HEK293 (cell line): Measurements from ENCODE around the gene DOCK9.

ENCODE experiments used
- CTCF ChIA-PET: fragments of 350-600 bp; formaldehyde crosslinking; extraction: SDS; loops from one replicate; lab custom pipeline; 2021; ENCODE audit warnings: antibody characterized with exemption; lab: Yijun Ruan, JAX
- POLR2A ChIA-PET: fragments of 300-600 bp; formaldehyde crosslinking; extraction: SDS; loops from one replicate; lab custom pipeline; 2020; ENCODE audit warnings: antibody characterized with exemption, inconsistent platforms; lab: Yijun Ruan, JAX
- H3K27ac ChIP-seq: fragments of 200-500 bp; sonication (Bioruptor generic); 2 replicates; pipeline ENCODE4 v1.5.1; 2014; ENCODE audit warnings: low read depth, low read length, control low read depth, inconsistent platforms; ENCODE audit errors: extremely low read depth
- H3K36me3 ChIP-seq, 2 experiments: fragments of 200-500 bp in 1 of 2; sonication (Bioruptor generic) in 1 of 2; 1 replicate in 1 of 2; 2 replicates in 1 of 2; pipeline ENCODE4 v1.5.1; 2014 to 2017; ENCODE audit warnings: inconsistent platforms in 2 of 2, low read length in 2 of 2; ENCODE audit not compliant: control insufficient read depth in 2 of 2, insufficient read depth in 1 of 2
- H3K4me1 ChIP-seq: fragments of 200-500 bp; sonication (Bioruptor generic); 2 replicates; pipeline ENCODE4 v1.5.1; 2014; ENCODE audit warnings: mild to moderate bottlenecking, low read length, inconsistent platforms; ENCODE audit not compliant: control insufficient read depth, insufficient read depth
- H3K4me3 ChIP-seq: 2 replicates; pipeline ENCODE4 v1.5.1; 2011; ENCODE audit warnings: low read depth, mild to moderate bottlenecking, control low read depth, low read length, moderate library complexity
- H3K9me3 ChIP-seq: fragments of 200-500 bp; sonication (Bioruptor generic); 2 replicates; pipeline ENCODE4 v1.5.1; 2014; ENCODE audit warnings: low read depth, low read length, inconsistent platforms; ENCODE audit not compliant: control insufficient read depth, insufficient read depth
- ATF2 ChIP-seq: fragments of 450-650 bp; formaldehyde crosslinking; IDR thresholded peaks from 2 replicates; pipeline ENCODE4 v1.5.1; 2016; ENCODE audit warnings: missing biosample characterization, missing genetic modification characterization, low read depth
- EGR2 ChIP-seq: fragments of 450-650 bp; formaldehyde crosslinking; IDR thresholded peaks from 2 replicates; pipeline ENCODE4 v1.5.1; 2016; ENCODE audit warnings: low read depth, missing biosample characterization, missing genetic modification characterization
- SCRT1 ChIP-seq: fragments of 450-650 bp; formaldehyde crosslinking; IDR thresholded peaks from 2 replicates; pipeline ENCODE4 v1.5.1; 2016; ENCODE audit warnings: missing biosample characterization, missing genetic modification characterization, borderline replicate concordance
- TRIM28 ChIP-seq: IDR thresholded peaks from 2 replicates; pipeline ENCODE4 v1.6.1; 2011; ENCODE audit warnings: low read length, control low read depth, borderline replicate concordance
- TSHZ1 ChIP-seq: fragments of 450-650 bp; formaldehyde crosslinking; IDR thresholded peaks from 2 replicates; pipeline ENCODE4 v1.5.1; 2016; ENCODE audit warnings: missing biosample characterization, missing genetic modification characterization, borderline replicate concordance
- ZBTB49 ChIP-seq: fragments of 450-650 bp; formaldehyde crosslinking; IDR thresholded peaks from 2 replicates; pipeline ENCODE4 v1.5.1; 2016; ENCODE audit warnings: missing biosample characterization, missing genetic modification characterization, low read depth
- ZFHX2 ChIP-seq: fragments of 450-650 bp; formaldehyde crosslinking; conservative IDR thresholded peaks from 2 replicates; pipeline ENCODE4 v1.5.1; 2016; ENCODE audit warnings: missing biosample characterization, missing genetic modification characterization
- ZFP37 ChIP-seq: fragments of 450-650 bp; formaldehyde crosslinking; IDR thresholded peaks from 2 replicates; pipeline ENCODE4 v1.5.1; 2016; ENCODE audit warnings: missing biosample characterization, missing genetic modification characterization
- ZNF155 ChIP-seq: fragments of 450-650 bp; formaldehyde crosslinking; IDR thresholded peaks from 2 replicates; pipeline ENCODE4 v1.5.1; 2016; ENCODE audit warnings: missing biosample characterization, missing genetic modification characterization
- ZNF23 ChIP-seq: fragments of 450-650 bp; formaldehyde crosslinking; IDR thresholded peaks from 2 replicates; pipeline ENCODE4 v1.5.1; 2016; ENCODE audit warnings: missing biosample characterization, missing genetic modification characterization, borderline replicate concordance
- ZNF354C ChIP-seq: fragments of 450-650 bp; formaldehyde crosslinking; IDR thresholded peaks from 2 replicates; pipeline ENCODE4 v1.5.1; 2016; ENCODE audit warnings: missing biosample characterization, missing genetic modification characterization, low read depth, borderline replicate concordance
- ZNF391 ChIP-seq: fragments of 450-650 bp; formaldehyde crosslinking; IDR thresholded peaks from 2 replicates; pipeline ENCODE4 v1.5.1; 2016; ENCODE audit warnings: low read depth, missing biosample characterization, missing genetic modification characterization, borderline replicate concordance
- ZNF585B ChIP-seq: fragments of 450-650 bp; formaldehyde crosslinking; IDR thresholded peaks from 2 replicates; pipeline ENCODE4 v1.5.1; 2016; ENCODE audit warnings: missing biosample characterization, missing genetic modification characterization
- ZNF645 ChIP-seq: fragments of 450-650 bp; formaldehyde crosslinking; IDR thresholded peaks from 2 replicates; pipeline ENCODE4; 2016; ENCODE audit warnings: missing biosample characterization, missing genetic modification characterization
- ZNF660 ChIP-seq: fragments of 450-650 bp; IDR thresholded peaks from 2 replicates; pipeline ENCODE4 v1.5.1; 2018; ENCODE audit warnings: missing biosample characterization, mild to moderate bottlenecking, missing genetic modification characterization
- ZNF701 ChIP-seq: fragments of 450-650 bp; formaldehyde crosslinking; IDR thresholded peaks from 2 replicates; pipeline ENCODE4 v1.5.1; 2016; ENCODE audit warnings: missing biosample characterization, missing genetic modification characterization

DOCK9 gene

GRCh38 chr13:99003186-99003585 is 25.3 kb upstream of the DOCK9 start (continued):
- TF ChIP-seq TSHZ1 (tag by site-specific recombination) = no peak
- no peak for TF ChIP-seq ZNF645 (tag by site-specific recombination)
- no peak for TF ChIP-seq ZNF354C (tag by site-specific recombination)
- TF ChIP-seq ZNF585B (tag by site-specific recombination) = no peak
- TF ChIP-seq ZNF23 (tag by site-specific recombination) = no peak
- no peak for TF ChIP-seq ZNF660 (tag by site-specific recombination)
- no peak for TF ChIP-seq ZFP37
- TF ChIP-seq ZBTB49 = no peak
- no peak for TF ChIP-seq ATF2 (tag by site-specific recombination)
- TF ChIP-seq ZNF155 (tag by site-specific recombination) = no peak
- TF ChIP-seq SCRT1 (tag by site-specific recombination) = no peak
- TF ChIP-seq TRIM28 = no peak
- TF ChIP-seq ZNF701 (tag by site-specific recombination) = no peak

- CTCF ChIA-PET = interaction anchor here (1.7 kb wide), 1 partner anchor 162 kb away, joined by 3 read pairs; no protein-coding TSS in a partner anchor
- 0 out of 2 replicates have a peak, but pooled peaks have one; percentile 18 for TF ChIP-seq ZFHX2
- TF ChIP-seq EGR2 = 0 out of 2 replicates have a peak, but pooled peaks have one; percentile 16
- TF ChIP-seq ZNF391 = no peak
- POLR2A ChIA-PET = interaction anchor here (0.5 kb wide), 1 partner anchor 185 kb away, joined by 3 read pairs; no protein-coding TSS in a partner anchor
- Histone ChIP-seq H3K4me1 (peaks cover 8% of the 10 kb centered on the region), H3K4me3 (no peak overlapping the region), H3K36me3 (no peaks in the 10 kb centered on the region), H3K9me3 (no peaks in the 10 kb centered on the region), H3K27ac (no peak overlapping the region)
These were observed 24.4 kb upstream of the DOCK9 start for GRCh38 chr13:99002172-99002710.
